ENCODE measurements around the gene KCND3.

Gene KCND3

GRCh38 chr1:111908011-111908621, 81.4 kb downstream of the KCND3 start:
- no peaks in the 10 kb centered on the region for H3K4me1 ChIP-seq (ENCODE audit: control extremely low read depth in 1 of 4, control insufficient read depth in 4 of 4, insufficient read depth in 4 of 4, low read length in 3 of 4)

GRCh38 chr1:111907321-111907720, 82.1 kb downstream of the KCND3 start:
- WGBS (ENCODE audit: insufficient coverage): 93% methylated on average over 2 of the region's 3 CpGs
- DNase-seq: no peak

More at GRCh38 chr1:111908011-111908621, 81.4 kb downstream of the KCND3 start:
- ChIA-PET POLR2A (interaction anchor here (0.6 kb wide), 1 partner anchor 45 kb away, joined by 3 read pairs; no protein-coding TSS in a partner anchor), CTCF (interaction anchor here (1.2 kb wide), 1 partner anchor 45 kb away, joined by 3 read pairs; no protein-coding TSS in a partner anchor)
- Histone ChIP-seq H3K36me3 (ENCODE audit: control insufficient read depth in 4 of 4, insufficient read depth in 4 of 4, low read length in 3 of 4) (no peaks in the 10 kb centered on the region), H3K27me3 (replicated peaks in 2 of 5; ENCODE audit: control insufficient read depth in 4 of 5, insufficient read depth in 5 of 5, low read length in 4 of 5) (peaks cover 0 to 28% (median 14%) of the 10 kb centered on the region in 5 experiments), H3K27ac (ENCODE audit: insufficient read depth in 1 of 2, low read depth in 1 of 2, low read length in 2 of 2, poor library complexity in 1 of 2, severe bottlenecking in 2 of 2) (no peak overlapping the region), H3K9me3 (ENCODE audit: control extremely low read depth in 1 of 5, control insufficient read depth in 4 of 5, insufficient read depth in 2 of 5, low read depth in 1 of 5, low read length in 4 of 5) (no peaks in the 10 kb centered on the region), H3K4me3 (ENCODE audit: control insufficient read depth in 1 of 7, extremely low read depth in 1 of 7, insufficient read depth in 4 of 7, low read depth in 2 of 7, low read length in 6 of 7) (no peak overlapping the region)
- DNase-seq: no peak
- 79% methylated on average over 3 of the region's 3 CpGs for WGBS (ENCODE audit: insufficient coverage)

GRCh38 chr1:111906816-111907215, 82.7 kb downstream of the KCND3 start:
- DNase-seq: no peak
- WGBS (ENCODE audit: insufficient coverage): 60% methylated on average over 1 of the region's 1 CpG
- H3K27ac ChIP-seq (ENCODE audit: insufficient read depth in 1 of 2, low read depth in 1 of 2, low read length in 2 of 2, poor library complexity in 1 of 2, severe bottlenecking in 2 of 2): no peak overlapping the region
- CTCF ChIA-PET: no interaction called here
- no peak overlapping the region for H3K4me3 ChIP-seq (ENCODE audit: control insufficient read depth in 1 of 7, extremely low read depth in 1 of 7, insufficient read depth in 4 of 7, low read depth in 2 of 7, low read length in 6 of 7)
- H3K4me1 ChIP-seq (ENCODE audit: control extremely low read depth in 1 of 4, control insufficient read depth in 4 of 4, insufficient read depth in 4 of 4, low read length in 3 of 4): no peaks in the 10 kb centered on the region
- H3K36me3 ChIP-seq (ENCODE audit: control insufficient read depth in 4 of 4, insufficient read depth in 4 of 4, low read length in 3 of 4): no peaks in the 10 kb centered on the region
- POLR2A ChIA-PET: no interaction called here
- peaks cover 0 to 28% (median 15%) of the 10 kb centered on the region in 5 experiments for H3K27me3 ChIP-seq (replicated peaks in 2 of 5; ENCODE audit: control insufficient read depth in 4 of 5, insufficient read depth in 5 of 5, low read length in 4 of 5)
- H3K9me3 ChIP-seq (ENCODE audit: control extremely low read depth in 1 of 5, control insufficient read depth in 4 of 5, insufficient read depth in 2 of 5, low read depth in 1 of 5, low read length in 4 of 5): no peaks in the 10 kb centered on the region

More at GRCh38 chr1:111907321-111907720, 82.1 kb downstream of the KCND3 start:
- Histone ChIP-seq H3K27ac (ENCODE audit: insufficient read depth in 1 of 2, low read depth in 1 of 2, low read length in 2 of 2, poor library complexity in 1 of 2, severe bottlenecking in 2 of 2) (no peak overlapping the region), H3K27me3 (replicated peaks in 2 of 5; ENCODE audit: control insufficient read depth in 4 of 5, insufficient read depth in 5 of 5, low read length in 4 of 5) (peaks cover 0 to 28% (median 15%) of the 10 kb centered on the region in 5 experiments), H3K36me3 (ENCODE audit: control insufficient read depth in 4 of 4, insufficient read depth in 4 of 4, low read length in 3 of 4) (no peaks in the 10 kb centered on the region), H3K4me1 (ENCODE audit: control extremely low read depth in 1 of 4, control insufficient read depth in 4 of 4, insufficient read depth in 4 of 4, low read length in 3 of 4) (no peaks in the 10 kb centered on the region), H3K9me3 (ENCODE audit: control extremely low read depth in 1 of 5, control insufficient read depth in 4 of 5, insufficient read depth in 2 of 5, low read depth in 1 of 5, low read length in 4 of 5) (no peaks in the 10 kb centered on the region), H3K4me3 (ENCODE audit: control insufficient read depth in 1 of 7, extremely low read depth in 1 of 7, insufficient read depth in 4 of 7, low read depth in 2 of 7, low read length in 6 of 7) (no peak overlapping the region)
- ChIA-PET CTCF (interaction anchor here (1.2 kb wide), 1 partner anchor 46 kb away, joined by 3 read pairs; no protein-coding TSS in a partner anchor), POLR2A (no interaction called here)

- no peak for DNase-seq
- Histone ChIP-seq H3K36me3 (ENCODE audit: control insufficient read depth in 4 of 4, insufficient read depth in 4 of 4, low read length in 3 of 4) (no peaks in the 10 kb centered on the region), H3K4me1 (ENCODE audit: control extremely low read depth in 1 of 4, control insufficient read depth in 4 of 4, insufficient read depth in 4 of 4, low read length in 3 of 4) (no peaks in the 10 kb centered on the region), H3K27me3 (replicated peaks in 2 of 5; ENCODE audit: control insufficient read depth in 4 of 5, insufficient read depth in 5 of 5, low read length in 4 of 5) (peaks cover 0 to 28% (median 15%) of the 10 kb centered on the region in 5 experiments), H3K27ac (ENCODE audit: insufficient read depth in 1 of 2, low read depth in 1 of 2, low read length in 2 of 2, poor library complexity in 1 of 2, severe bottlenecking in 2 of 2) (no peak overlapping the region), H3K4me3 (ENCODE audit: control insufficient read depth in 1 of 7, extremely low read depth in 1 of 7, insufficient read depth in 4 of 7, low read depth in 2 of 7, low read length in 6 of 7) (no peak overlapping the region), H3K9me3 (ENCODE audit: control extremely low read depth in 1 of 5, control insufficient read depth in 4 of 5, insufficient read depth in 2 of 5, low read depth in 1 of 5, low read length in 4 of 5) (no peaks in the 10 kb centered on the region)
- CTCF ChIA-PET: no interaction called here
- POLR2A ChIA-PET: no interaction called here
- 100% methylated on average over 3 of the region's 4 CpGs for WGBS (ENCODE audit: insufficient coverage)
These were observed 83.4 kb downstream of the KCND3 start for GRCh38 chr1:111906111-111906510.

- no peaks in the 10 kb centered on the region for H3K9me3 ChIP-seq (ENCODE audit: control extremely low read depth in 1 of 5, control insufficient read depth in 4 of 5, insufficient read depth in 2 of 5, low read depth in 1 of 5, low read length in 4 of 5)
- ChIA-PET CTCF (no interaction called here), POLR2A (no interaction called here)
- H3K4me1 ChIP-seq (ENCODE audit: control extremely low read depth in 1 of 4, control insufficient read depth in 4 of 4, insufficient read depth in 4 of 4, low read length in 3 of 4): no peaks in the 10 kb centered on the region
- no peaks in the 10 kb centered on the region for H3K36me3 ChIP-seq (ENCODE audit: control insufficient read depth in 4 of 4, insufficient read depth in 4 of 4, low read length in 3 of 4)
- H3K27ac ChIP-seq (ENCODE audit: insufficient read depth in 1 of 2, low read depth in 1 of 2, low read length in 2 of 2, poor library complexity in 1 of 2, severe bottlenecking in 2 of 2): no peak overlapping the region
- H3K27me3 ChIP-seq (replicated peaks in 2 of 5; ENCODE audit: control insufficient read depth in 4 of 5, insufficient read depth in 5 of 5, low read length in 4 of 5): peaks cover 0 to 28% (median 14%) of the 10 kb centered on the region in 5 experiments
- DNase-seq: no peak
- no peak overlapping the region for H3K4me3 ChIP-seq (ENCODE audit: control insufficient read depth in 1 of 7, extremely low read depth in 1 of 7, insufficient read depth in 4 of 7, low read depth in 2 of 7, low read length in 6 of 7)
- 67% methylated on average over 16 of the region's 20 CpGs for WGBS (ENCODE audit: insufficient coverage)
These were observed 84.8 kb downstream of the KCND3 start for GRCh38 chr1:111904478-111905218.

GRCh38 chr1:111903871-111904449, 85.5 kb downstream of the KCND3 start:
- H3K4me3 ChIP-seq (ENCODE audit: control insufficient read depth in 1 of 7, extremely low read depth in 1 of 7, insufficient read depth in 4 of 7, low read depth in 2 of 7, low read length in 6 of 7): no peak overlapping the region
- 100% methylated on average over 3 of the region's 3 CpGs for whole genome bisulfite sequencing (ENCODE audit: insufficient coverage)
- no peak for DNase-seq
- H3K27ac ChIP-seq (ENCODE audit: insufficient read depth in 1 of 2, low read depth in 1 of 2, low read length in 2 of 2, poor library complexity in 1 of 2, severe bottlenecking in 2 of 2): no peak overlapping the region
- ChIA-PET POLR2A (no interaction called here), CTCF (no interaction called here)
- H3K9me3 ChIP-seq (ENCODE audit: control extremely low read depth in 1 of 5, control insufficient read depth in 4 of 5, insufficient read depth in 2 of 5, low read depth in 1 of 5, low read length in 4 of 5): no peaks in the 10 kb centered on the region
- no peaks in the 10 kb centered on the region for H3K4me1 ChIP-seq (ENCODE audit: control extremely low read depth in 1 of 4, control insufficient read depth in 4 of 4, insufficient read depth in 4 of 4, low read length in 3 of 4)
- peaks cover 0 to 28% (median 14%) of the 10 kb centered on the region in 5 experiments for H3K27me3 ChIP-seq (replicated peaks in 2 of 5; ENCODE audit: control insufficient read depth in 4 of 5, insufficient read depth in 5 of 5, low read length in 4 of 5)
- no peaks in the 10 kb centered on the region for H3K36me3 ChIP-seq (ENCODE audit: control insufficient read depth in 4 of 4, insufficient read depth in 4 of 4, low read length in 3 of 4)

Data from common myeloid progenitor, CD34-positive (primary cell).